DMS114 treated with DMSO at 0.1 percent for 48 hours (cell line): Measurements from ENCODE around the gene CCL23.
"Not testable (repeated sequence)": the region's sequence is repeated elsewhere in the genome, so short reads cannot be mapped to it uniquely, and the experiment has no call there.

Experiments
- DNase-seq: peaks from one replicate; lab custom pipeline; 2025; ENCODE audit not compliant: unreplicated experiment; lab: John Stamatoyannopoulos, UW

The CCL23 gene

GRCh38 chr17:36004594-36005108, 13.1 kb downstream of the CCL23 start:
- DNase-seq: no peak

GRCh38 chr17:36002631-36003030, 15.1 kb downstream of the CCL23 start:
- no peak for DNase-seq

- DNase-seq: no peak
Observed at GRCh38 chr17:36001862-36002603, 15.7 kb downstream of the CCL23 start.

- DNase-seq: no peak
Observed at GRCh38 chr17:36001110-36001771, 16.5 kb downstream of the CCL23 start, which contains the start of gene CCL15. CCL15 (minus strand) TSS chr17:36001553; CDS start chr17:36001492, 61 bp downstream.

GRCh38 chr17:36000732-36001109, 17.1 kb downstream of the CCL23 start:
- no peak for DNase-seq

- DNase-seq: no peak
Observed at GRCh38 chr17:35998756-35999155, 19.0 kb downstream of the CCL23 start.

GRCh38 chr17:35998018-35998545, 19.7 kb downstream of the CCL23 start:
- no peak for DNase-seq

GRCh38 chr17:35995346-35995745, 22.4 kb downstream of the CCL23 start:
- DNase-seq: not testable (repeated sequence)

GRCh38 chr17:35991075-35991474, 26.7 kb downstream of the CCL23 start:
- no peak for DNase-seq

GRCh38 chr17:35988164-35988563, 29.6 kb downstream of the CCL23 start:
- no peak for DNase-seq

- no peak for DNase-seq
Observed at GRCh38 chr17:35986643-35987042, 31.1 kb downstream of the CCL23 start, which contains the start of gene CCL14. CCL14 (minus strand) TSS chr17:35986729; CDS start chr17:35986649, 80 bp downstream.

- DNase-seq: no peak
Observed at GRCh38 chr17:35984140-35984539, 33.6 kb downstream of the CCL23 start.

- DNase-seq: no peak
Observed at GRCh38 chr17:35982409-35983191, 35.2 kb downstream of the CCL23 start.

GRCh38 chr17:35981908-35982330, 35.9 kb downstream of the CCL23 start:
- no peak for DNase-seq

- DNase-seq: no peak
Observed at GRCh38 chr17:35981246-35981645, 36.5 kb downstream of the CCL23 start, which contains the start of gene CCL16. CCL16 (minus strand) TSS chr17:35981497; CDS start chr17:35981420, 77 bp downstream.

- DNase-seq: no peak
Observed at GRCh38 chr17:35978346-35978745, 39.4 kb downstream of the CCL23 start.

- no peak for DNase-seq
Observed at GRCh38 chr17:35977509-35977908, 40.3 kb downstream of the CCL23 start.

- DNase-seq: no peak
Observed at GRCh38 chr17:35973333-35974260, 44.2 kb downstream of the CCL23 start.

- DNase-seq: no peak
Observed at GRCh38 chr17:35972945-35973332, 44.8 kb downstream of the CCL23 start.

GRCh38 chr17:35972535-35972934, 45.2 kb downstream of the CCL23 start:
- DNase-seq: no peak
